ENCODE data around the gene NR1D2. TPM values are rescaled to one million over a fixed set of nuclear protein-coding genes. Genes with fewer than 3 reads are reported as not detected.

Gene NR1D2
- total and polyA plus RNA-seq, 2 experiments from 2014 or later: 6.6 to 20.7 TPM

DNA sequence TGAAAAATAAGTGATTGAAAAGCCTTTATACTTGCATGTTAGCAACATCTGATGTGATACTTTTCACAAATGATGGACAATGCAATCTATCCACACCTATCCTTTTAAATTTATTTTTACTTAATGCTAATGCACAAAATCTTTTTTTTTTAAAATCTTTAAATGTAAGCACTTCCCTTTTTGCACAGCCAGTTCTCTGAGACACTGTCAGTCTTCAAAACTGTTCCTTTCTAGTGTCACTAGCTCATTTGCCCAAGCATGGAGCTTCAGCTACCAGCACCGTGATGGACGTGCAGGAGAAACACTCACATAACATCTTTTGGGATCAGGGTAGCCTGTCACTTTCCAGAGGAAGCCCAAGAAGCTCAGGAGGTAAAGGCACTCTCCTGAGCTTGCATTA lies 50.1 kb downstream of the NR1D2 start (continued):
- TF ChIP-seq, protein P1, sequence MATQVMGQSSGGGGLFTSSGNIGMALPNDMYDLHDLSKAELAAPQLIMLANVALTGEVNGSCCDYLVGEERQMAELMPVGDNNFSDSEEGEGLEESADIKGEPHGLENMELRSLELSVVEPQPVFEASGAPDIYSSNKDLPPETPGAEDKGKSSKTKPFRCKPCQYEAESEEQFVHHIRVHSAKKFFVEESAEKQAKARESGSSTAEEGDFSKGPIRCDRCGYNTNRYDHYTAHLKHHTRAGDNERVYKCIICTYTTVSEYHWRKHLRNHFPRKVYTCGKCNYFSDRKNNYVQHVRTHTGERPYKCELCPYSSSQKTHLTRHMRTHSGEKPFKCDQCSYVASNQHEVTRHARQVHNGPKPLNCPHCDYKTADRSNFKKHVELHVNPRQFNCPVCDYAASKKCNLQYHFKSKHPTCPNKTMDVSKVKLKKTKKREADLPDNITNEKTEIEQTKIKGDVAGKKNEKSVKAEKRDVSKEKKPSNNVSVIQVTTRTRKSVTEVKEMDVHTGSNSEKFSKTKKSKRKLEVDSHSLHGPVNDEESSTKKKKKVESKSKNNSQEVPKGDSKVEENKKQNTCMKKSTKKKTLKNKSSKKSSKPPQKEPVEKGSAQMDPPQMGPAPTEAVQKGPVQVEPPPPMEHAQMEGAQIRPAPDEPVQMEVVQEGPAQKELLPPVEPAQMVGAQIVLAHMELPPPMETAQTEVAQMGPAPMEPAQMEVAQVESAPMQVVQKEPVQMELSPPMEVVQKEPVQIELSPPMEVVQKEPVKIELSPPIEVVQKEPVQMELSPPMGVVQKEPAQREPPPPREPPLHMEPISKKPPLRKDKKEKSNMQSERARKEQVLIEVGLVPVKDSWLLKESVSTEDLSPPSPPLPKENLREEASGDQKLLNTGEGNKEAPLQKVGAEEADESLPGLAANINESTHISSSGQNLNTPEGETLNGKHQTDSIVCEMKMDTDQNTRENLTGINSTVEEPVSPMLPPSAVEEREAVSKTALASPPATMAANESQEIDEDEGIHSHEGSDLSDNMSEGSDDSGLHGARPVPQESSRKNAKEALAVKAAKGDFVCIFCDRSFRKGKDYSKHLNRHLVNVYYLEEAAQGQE (IDR thresholded peaks at IDR 0.05; ENCODE audit: unreplicated experiment): no peak

DNA sequence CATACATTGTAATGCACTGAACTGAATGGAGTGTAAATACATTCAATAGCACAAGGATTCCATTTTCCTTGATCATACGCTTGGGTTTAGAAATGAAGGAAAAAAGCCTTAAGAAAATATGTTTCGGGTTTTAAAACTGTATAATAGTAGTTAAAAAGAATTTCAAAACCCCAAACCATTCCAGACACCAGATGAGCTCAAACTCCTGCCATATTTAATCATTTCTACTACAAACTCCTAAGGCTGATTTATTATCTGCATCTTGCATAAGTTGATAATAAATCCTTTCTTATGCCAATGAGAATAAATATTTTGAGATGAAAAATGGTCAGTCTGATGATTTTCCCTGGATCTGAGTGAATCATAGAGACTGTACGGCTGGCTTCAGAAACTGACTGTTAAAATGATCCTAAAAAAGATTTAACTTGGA lies 51.0 kb downstream of the NR1D2 start:
- Histone ChIP-seq H4K20me1 (replicated peaks; ENCODE audit: insufficient read depth) (no peaks in the 10 kb centered on the region), H3K4me3 (no peak overlapping the region), H3K4me2 (no peak overlapping the region), H3K4me1 (ENCODE audit: insufficient read depth) (peaks cover 9% of the 10 kb centered on the region; the same call in 1 of the 2 replicates), H3F3A (replicated peaks; ENCODE audit: low read depth) (no peaks in the 10 kb centered on the region), H2AFZ (no peak overlapping the region), H3K9me2 (ENCODE audit: insufficient read depth) (no peaks in the 10 kb centered on the region), H3K27me3 (ENCODE audit: insufficient read depth) (no peaks in the 10 kb centered on the region), H3K36me3 (ENCODE audit: insufficient read depth) (no peaks in the 10 kb centered on the region), H3K27ac (ENCODE audit: low read depth) (no peak overlapping the region), H3K79me2 (replicated peaks; ENCODE audit: insufficient read depth) (no peaks in the 10 kb centered on the region)
- Mint-ChIP-seq H3K27me3 (ENCODE audit: insufficient read depth, low read depth, poor library complexity) (no peaks in the 10 kb centered on the region), H3K27ac (no peak overlapping the region), H3K4me1 (peaks cover 10% of the 10 kb centered on the region), H3K9me3 (no peaks in the 10 kb centered on the region), H3K4me3 (no peak overlapping the region), H3K36me3 (ENCODE audit: low read depth) (no peaks in the 10 kb centered on the region)
- ATAC-seq: no peak
- TF ChIP-seq EZH2 (IDR thresholded peaks at IDR 0.05; ENCODE audit: low read depth, unreplicated experiment) (no peak), STAT1 (IDR thresholded peaks at IDR 0.05; ENCODE audit: unreplicated experiment) (no peak), JUNB (IDR thresholded peaks at IDR 0.05; ENCODE audit: unreplicated experiment) (no peak), EZH2phosphoT487 (IDR thresholded peaks at IDR 0.05; ENCODE audit: unreplicated experiment) (no peak), POLR2AphosphoS5 (IDR thresholded peaks at IDR 0.05; ENCODE audit: low read depth) (no peak), CREB1 (CRISPR knock-in tag; IDR thresholded peaks at IDR 0.05; ENCODE audit: low read depth) (no peak)
- TF ChIP-seq, protein P1 (IDR thresholded peaks at IDR 0.05; ENCODE audit: unreplicated experiment): no peak
- TF ChIP-seq, protein P2, sequence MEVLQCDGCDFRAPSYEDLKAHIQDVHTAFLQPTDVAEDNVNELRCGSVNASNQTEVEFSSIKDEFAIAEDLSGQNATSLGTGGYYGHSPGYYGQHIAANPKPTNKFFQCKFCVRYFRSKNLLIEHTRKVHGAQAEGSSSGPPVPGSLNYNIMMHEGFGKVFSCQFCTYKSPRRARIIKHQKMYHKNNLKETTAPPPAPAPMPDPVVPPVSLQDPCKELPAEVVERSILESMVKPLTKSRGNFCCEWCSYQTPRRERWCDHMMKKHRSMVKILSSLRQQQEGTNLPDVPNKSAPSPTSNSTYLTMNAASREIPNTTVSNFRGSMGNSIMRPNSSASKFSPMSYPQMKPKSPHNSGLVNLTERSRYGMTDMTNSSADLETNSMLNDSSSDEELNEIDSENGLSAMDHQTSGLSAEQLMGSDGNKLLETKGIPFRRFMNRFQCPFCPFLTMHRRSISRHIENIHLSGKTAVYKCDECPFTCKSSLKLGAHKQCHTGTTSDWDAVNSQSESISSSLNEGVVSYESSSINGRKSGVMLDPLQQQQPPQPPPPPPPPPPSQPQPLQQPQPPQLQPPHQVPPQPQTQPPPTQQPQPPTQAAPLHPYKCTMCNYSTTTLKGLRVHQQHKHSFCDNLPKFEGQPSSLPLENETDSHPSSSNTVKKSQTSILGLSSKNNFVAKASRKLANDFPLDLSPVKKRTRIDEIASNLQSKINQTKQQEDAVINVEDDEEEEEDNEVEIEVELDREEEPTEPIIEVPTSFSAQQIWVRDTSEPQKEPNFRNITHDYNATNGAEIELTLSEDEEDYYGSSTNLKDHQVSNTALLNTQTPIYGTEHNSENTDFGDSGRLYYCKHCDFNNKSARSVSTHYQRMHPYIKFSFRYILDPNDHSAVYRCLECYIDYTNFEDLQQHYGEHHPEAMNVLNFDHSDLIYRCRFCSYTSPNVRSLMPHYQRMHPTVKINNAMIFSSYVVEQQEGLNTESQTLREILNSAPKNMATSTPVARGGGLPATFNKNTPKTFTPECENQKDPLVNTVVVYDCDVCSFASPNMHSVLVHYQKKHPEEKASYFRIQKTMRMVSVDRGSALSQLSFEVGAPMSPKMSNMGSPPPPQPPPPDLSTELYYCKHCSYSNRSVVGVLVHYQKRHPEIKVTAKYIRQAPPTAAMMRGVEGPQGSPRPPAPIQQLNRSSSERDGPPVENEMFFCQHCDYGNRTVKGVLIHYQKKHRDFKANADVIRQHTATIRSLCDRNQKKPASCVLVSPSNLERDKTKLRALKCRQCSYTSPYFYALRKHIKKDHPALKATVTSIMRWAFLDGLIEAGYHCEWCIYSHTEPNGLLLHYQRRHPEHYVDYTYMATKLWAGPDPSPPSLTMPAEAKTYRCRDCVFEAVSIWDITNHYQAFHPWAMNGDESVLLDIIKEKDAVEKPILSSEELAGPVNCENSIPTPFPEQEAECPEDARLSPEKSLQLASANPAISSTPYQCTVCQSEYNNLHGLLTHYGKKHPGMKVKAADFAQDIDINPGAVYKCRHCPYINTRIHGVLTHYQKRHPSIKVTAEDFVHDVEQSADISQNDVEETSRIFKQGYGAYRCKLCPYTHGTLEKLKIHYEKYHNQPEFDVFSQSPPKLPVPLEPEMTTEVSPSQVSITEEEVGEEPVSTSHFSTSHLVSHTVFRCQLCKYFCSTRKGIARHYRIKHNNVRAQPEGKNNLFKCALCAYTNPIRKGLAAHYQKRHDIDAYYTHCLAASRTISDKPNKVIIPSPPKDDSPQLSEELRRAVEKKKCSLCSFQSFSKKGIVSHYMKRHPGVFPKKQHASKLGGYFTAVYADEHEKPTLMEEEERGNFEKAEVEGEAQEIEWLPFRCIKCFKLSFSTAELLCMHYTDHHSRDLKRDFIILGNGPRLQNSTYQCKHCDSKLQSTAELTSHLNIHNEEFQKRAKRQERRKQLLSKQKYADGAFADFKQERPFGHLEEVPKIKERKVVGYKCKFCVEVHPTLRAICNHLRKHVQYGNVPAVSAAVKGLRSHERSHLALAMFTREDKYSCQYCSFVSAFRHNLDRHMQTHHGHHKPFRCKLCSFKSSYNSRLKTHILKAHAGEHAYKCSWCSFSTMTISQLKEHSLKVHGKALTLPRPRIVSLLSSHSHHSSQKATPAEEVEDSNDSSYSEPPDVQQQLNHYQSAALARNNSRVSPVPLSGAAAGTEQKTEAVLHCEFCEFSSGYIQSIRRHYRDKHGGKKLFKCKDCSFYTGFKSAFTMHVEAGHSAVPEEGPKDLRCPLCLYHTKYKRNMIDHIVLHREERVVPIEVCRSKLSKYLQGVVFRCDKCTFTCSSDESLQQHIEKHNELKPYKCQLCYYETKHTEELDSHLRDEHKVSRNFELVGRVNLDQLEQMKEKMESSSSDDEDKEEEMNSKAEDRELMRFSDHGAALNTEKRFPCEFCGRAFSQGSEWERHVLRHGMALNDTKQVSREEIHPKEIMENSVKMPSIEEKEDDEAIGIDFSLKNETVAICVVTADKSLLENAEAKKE (CRISPR knock-in tag; IDR thresholded peaks at IDR 0.05): no peak
- no peak for DNase-seq (ENCODE audit: low spot score)
